HepG2 (cell line): ENCODE measurements around the gene ARHGEF16. TPM values are rescaled to one million over a fixed set of nuclear protein-coding genes. Genes with fewer than 3 reads are reported as not detected.
A peak's percentile ranks its signal among the peaks of the same experiment; 100 is the strongest.

ENCODE experiments used
- ATF1 ChIP-seq: IDR thresholded peaks from 2 replicates; pipeline ENCODE4 v1.6.1; 2016; ENCODE audit warnings: mild to moderate bottlenecking, control low read depth
- IKZF4 ChIP-seq: sonication (generic); formaldehyde crosslinking; IDR thresholded peaks from 2 replicates; pipeline ENCODE4 v1.5.1; 2020; ENCODE audit warnings: borderline replicate concordance, mild to moderate bottlenecking, low read depth, missing genetic modification reagents; ENCODE audit errors: not compliant biosample characterization
- KLF16 ChIP-seq, 2 experiments: sonication (generic) in 1 of 2; formaldehyde crosslinking in 1 of 2; IDR thresholded peaks; 2 replicates each; pipeline versions ENCODE4 v1.6.1 to v1.8.0; 2016 to 2023; ENCODE audit warnings: missing genetic modification reagents in 2 of 2, missing compliant biosample characterization in 1 of 2
- NFE2L2 ChIP-seq: fragments of 150-350 bp; IDR thresholded peaks from 2 replicates; pipeline ENCODE4 v1.6.1; 2014; ENCODE audit warnings: low read length
- ZNF160 ChIP-seq: sonication (generic); formaldehyde crosslinking; IDR thresholded peaks from 2 replicates; pipeline ENCODE4 v1.8.0; 2022; ENCODE audit warnings: mild to moderate bottlenecking, inconsistent platforms, missing genetic modification reagents
- ZNF382 ChIP-seq: sonication (generic); formaldehyde crosslinking; IDR thresholded peaks from 2 replicates; pipeline ENCODE4 v1.5.0; 2020; ENCODE audit warnings: missing genetic modification reagents, mild to moderate bottlenecking, borderline replicate concordance
- ZNF44 ChIP-seq: sonication (generic); formaldehyde crosslinking; IDR thresholded peaks from 2 replicates; pipeline ENCODE4 v1.5.1; 2020; ENCODE audit warnings: mild to moderate bottlenecking, missing genetic modification reagents
- ZNF563 ChIP-seq: sonication (generic); formaldehyde crosslinking; IDR thresholded peaks from 2 replicates; pipeline ENCODE4 v1.8.0; 2022; ENCODE audit warnings: mild to moderate bottlenecking, moderate library complexity, missing genetic modification reagents
- ZNF570 ChIP-seq: sonication (generic); formaldehyde crosslinking; IDR thresholded peaks from 2 replicates; pipeline ENCODE4 v1.4.0; 2020; ENCODE audit warnings: mild to moderate bottlenecking, missing genetic modification reagents, borderline replicate concordance
- ZNF703 ChIP-seq: sonication (generic); formaldehyde crosslinking; IDR thresholded peaks from 2 replicates; pipeline ENCODE4 v1.5.1; 2020; ENCODE audit warnings: missing genetic modification reagents, mild to moderate bottlenecking, moderate library complexity, borderline replicate concordance
- ZNF878 ChIP-seq: sonication (generic); formaldehyde crosslinking; IDR thresholded peaks from 2 replicates; pipeline ENCODE4 v1.8.1; 2023; ENCODE audit warnings: mild to moderate bottlenecking, missing genetic modification reagents, moderate library complexity
- polyA plus RNA-seq, 8 experiments: library from polyadenylated mRNA; depleted of rRNA in 3 of 8; stranded (reverse) in 7 of 8; unstranded in 1 of 8; fragments of >200 nt; fragmentation: Illumina TruSeq in 4 of 8; extraction: Trizol in 4 of 8; gene quantifications; 2 replicates each; pipeline versions ENCODE4 v1.2.1 to v1.2.3, GENCODE V29; 2011 to 2016; ENCODE audit warnings: low read depth in 4 of 8, missing spikeins in 1 of 8, mixed read lengths in 1 of 8; ENCODE audit not compliant: insufficient read depth in 1 of 8
- total RNA-seq, 5 experiments: library from RNA; depleted of rRNA; stranded (reverse); fragments of >200 nt; fragmentation: Illumina TruSeq; extraction: Trizol; gene quantifications; 2 replicates each; pipeline ENCODE4 v1.2.3, GENCODE V29; 2016; ENCODE audit warnings: low read depth in 1 of 5
- TF ChIP-seq, protein P1 (sequence below): sonication (generic); formaldehyde crosslinking; IDR thresholded peaks from 2 replicates; pipeline ENCODE4 v1.9.0; 2021; ENCODE audit warnings: mild to moderate bottlenecking, missing genetic modification reagents
- TF ChIP-seq, protein P2 (sequence below): IDR thresholded peaks from 2 replicates; pipeline ENCODE4 v1.6.1; 2018; ENCODE audit warnings: missing genetic modification reagents, mild to moderate bottlenecking, missing compliant biosample characterization
- TF ChIP-seq, protein P3 (sequence below): sonication (generic); formaldehyde crosslinking; IDR thresholded peaks from 2 replicates; pipeline ENCODE4 v1.4.0; 2020; ENCODE audit warnings: mild to moderate bottlenecking, missing genetic modification reagents

The ARHGEF16 gene
- total and polyA plus RNA-seq, 2 of the 13 experiments (the other 11 are each of a cell fraction or from before 2014, with no cell fraction given) = 20.3 to 39.9 TPM

DNA sequence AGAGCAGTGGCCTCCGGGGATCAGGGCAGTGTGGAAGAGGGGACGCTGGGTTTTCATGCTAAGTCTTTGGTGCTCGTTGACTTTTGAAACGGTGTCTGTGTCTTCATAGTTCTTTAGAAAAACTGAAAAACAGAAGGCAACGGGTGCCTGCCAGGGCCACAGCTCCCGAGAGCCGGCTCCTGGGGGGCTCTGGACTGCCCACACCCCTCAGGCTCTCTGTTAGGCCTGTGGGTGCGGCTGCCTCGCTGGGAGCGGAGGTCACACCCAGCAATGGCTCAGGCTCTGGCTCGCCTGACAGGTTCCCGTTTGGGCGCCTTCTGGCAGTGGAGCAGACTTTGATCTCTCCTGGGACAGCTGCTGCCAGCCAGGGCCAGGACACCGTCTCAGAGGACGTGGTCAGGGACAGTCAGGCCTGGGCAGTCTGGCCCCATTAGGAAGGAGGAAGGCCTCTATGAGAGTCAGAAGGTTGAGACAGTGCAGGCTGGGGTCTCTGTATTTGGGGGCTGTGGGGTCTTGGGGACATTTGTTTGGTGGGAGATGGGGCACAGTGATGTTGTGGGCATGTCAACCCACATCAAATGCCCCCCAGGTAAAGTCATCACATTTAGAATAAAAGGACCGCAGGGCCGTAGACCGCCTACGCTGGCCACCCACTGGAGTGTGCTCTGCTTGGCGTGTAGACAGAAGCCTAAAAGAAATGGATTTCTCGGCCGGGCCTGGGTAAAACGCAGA is 5.6 kb downstream of the ARHGEF16 start (continued):
- TF ChIP-seq, protein P1, sequence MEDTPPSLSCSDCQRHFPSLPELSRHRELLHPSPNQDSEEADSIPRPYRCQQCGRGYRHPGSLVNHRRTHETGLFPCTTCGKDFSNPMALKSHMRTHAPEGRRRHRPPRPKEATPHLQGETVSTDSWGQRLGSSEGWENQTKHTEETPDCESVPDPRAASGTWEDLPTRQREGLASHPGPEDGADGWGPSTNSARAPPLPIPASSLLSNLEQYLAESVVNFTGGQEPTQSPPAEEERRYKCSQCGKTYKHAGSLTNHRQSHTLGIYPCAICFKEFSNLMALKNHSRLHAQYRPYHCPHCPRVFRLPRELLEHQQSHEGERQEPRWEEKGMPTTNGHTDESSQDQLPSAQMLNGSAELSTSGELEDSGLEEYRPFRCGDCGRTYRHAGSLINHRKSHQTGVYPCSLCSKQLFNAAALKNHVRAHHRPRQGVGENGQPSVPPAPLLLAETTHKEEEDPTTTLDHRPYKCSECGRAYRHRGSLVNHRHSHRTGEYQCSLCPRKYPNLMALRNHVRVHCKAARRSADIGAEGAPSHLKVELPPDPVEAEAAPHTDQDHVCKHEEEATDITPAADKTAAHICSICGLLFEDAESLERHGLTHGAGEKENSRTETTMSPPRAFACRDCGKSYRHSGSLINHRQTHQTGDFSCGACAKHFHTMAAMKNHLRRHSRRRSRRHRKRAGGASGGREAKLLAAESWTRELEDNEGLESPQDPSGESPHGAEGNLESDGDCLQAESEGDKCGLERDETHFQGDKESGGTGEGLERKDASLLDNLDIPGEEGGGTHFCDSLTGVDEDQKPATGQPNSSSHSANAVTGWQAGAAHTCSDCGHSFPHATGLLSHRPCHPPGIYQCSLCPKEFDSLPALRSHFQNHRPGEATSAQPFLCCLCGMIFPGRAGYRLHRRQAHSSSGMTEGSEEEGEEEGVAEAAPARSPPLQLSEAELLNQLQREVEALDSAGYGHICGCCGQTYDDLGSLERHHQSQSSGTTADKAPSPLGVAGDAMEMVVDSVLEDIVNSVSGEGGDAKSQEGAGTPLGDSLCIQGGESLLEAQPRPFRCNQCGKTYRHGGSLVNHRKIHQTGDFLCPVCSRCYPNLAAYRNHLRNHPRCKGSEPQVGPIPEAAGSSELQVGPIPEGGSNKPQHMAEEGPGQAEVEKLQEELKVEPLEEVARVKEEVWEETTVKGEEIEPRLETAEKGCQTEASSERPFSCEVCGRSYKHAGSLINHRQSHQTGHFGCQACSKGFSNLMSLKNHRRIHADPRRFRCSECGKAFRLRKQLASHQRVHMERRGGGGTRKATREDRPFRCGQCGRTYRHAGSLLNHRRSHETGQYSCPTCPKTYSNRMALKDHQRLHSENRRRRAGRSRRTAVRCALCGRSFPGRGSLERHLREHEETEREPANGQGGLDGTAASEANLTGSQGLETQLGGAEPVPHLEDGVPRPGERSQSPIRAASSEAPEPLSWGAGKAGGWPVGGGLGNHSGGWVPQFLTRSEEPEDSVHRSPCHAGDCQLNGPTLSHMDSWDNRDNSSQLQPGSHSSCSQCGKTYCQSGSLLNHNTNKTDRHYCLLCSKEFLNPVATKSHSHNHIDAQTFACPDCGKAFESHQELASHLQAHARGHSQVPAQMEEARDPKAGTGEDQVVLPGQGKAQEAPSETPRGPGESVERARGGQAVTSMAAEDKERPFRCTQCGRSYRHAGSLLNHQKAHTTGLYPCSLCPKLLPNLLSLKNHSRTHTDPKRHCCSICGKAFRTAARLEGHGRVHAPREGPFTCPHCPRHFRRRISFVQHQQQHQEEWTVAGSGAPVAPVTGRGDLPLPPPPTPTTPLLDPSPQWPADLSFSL (CRISPR knock-in tag) = no peak
- TF ChIP-seq NFE2L2 (no peak), ZNF563 (CRISPR knock-in tag) (peak; percentile 58; the same call in 1 of the 2 replicates), ZNF570 (CRISPR knock-in tag) (no peak), ZNF160 (CRISPR knock-in tag) (no peak), IKZF4 (CRISPR knock-in tag) (no peak), ZNF44 (no peak), ZNF382 (CRISPR knock-in tag) (no peak), ATF1 (CRISPR knock-in tag) (no peak), KLF16 (CRISPR knock-in tag; IDR thresholded peaks at IDR 0.05) (peak in 1 of 2 experiments; percentile 20; a peak in 1 of 4 replicates), ZNF878 (CRISPR knock-in tag) (peak; percentile 66; the same call in 1 of the 2 replicates), ZNF703 (CRISPR knock-in tag) (no peak)
- TF ChIP-seq, protein P2, sequence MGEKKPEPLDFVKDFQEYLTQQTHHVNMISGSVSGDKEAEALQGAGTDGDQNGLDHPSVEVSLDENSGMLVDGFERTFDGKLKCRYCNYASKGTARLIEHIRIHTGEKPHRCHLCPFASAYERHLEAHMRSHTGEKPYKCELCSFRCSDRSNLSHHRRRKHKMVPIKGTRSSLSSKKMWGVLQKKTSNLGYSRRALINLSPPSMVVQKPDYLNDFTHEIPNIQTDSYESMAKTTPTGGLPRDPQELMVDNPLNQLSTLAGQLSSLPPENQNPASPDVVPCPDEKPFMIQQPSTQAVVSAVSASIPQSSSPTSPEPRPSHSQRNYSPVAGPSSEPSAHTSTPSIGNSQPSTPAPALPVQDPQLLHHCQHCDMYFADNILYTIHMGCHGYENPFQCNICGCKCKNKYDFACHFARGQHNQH = no peak
- TF ChIP-seq, protein P3, sequence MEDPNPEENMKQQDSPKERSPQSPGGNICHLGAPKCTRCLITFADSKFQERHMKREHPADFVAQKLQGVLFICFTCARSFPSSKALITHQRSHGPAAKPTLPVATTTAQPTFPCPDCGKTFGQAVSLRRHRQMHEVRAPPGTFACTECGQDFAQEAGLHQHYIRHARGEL (CRISPR knock-in tag) = no peak
